Measurements from ENCODE around the gene MYL10. TPM values are rescaled to one million over a fixed set of nuclear protein-coding genes. Genes with fewer than 3 reads are reported as not detected.

The MYL10 gene
- total and polyA plus RNA-seq, 10 of the 15 experiments (the other 5 are each of a cell fraction or from before 2014, with no cell fraction given): not detected

- CTCF ChIA-PET: no interaction called here
- Histone ChIP-seq H3K79me2 (ENCODE audit: control insufficient read depth, insufficient read depth, low read length) (no peaks in the 10 kb centered on the region), H3K36me3 (ENCODE audit: control insufficient read depth in 2 of 2, insufficient read depth in 2 of 2, low read length in 1 of 2) (no peaks in the 10 kb centered on the region), H3K27me3 (replicated peaks in 1 of 2; ENCODE audit: control insufficient read depth in 2 of 2, insufficient read depth in 2 of 2, low read length in 1 of 2) (no peaks in the 10 kb centered on the region; a peak in 1 of 4 replicates), H3K4me1 (ENCODE audit: control insufficient read depth, insufficient read depth, low read length) (no peaks in the 10 kb centered on the region), H3K4me2 (ENCODE audit: control insufficient read depth, insufficient read depth) (no peak overlapping the region), H3K9ac (ENCODE audit: control insufficient read depth, insufficient read depth, low read length) (no peak overlapping the region), H3K4me3 (no peak overlapping the region), H4K20me1 (ENCODE audit: control insufficient read depth, insufficient read depth) (no peaks in the 10 kb centered on the region), H2AFZ (ENCODE audit: control insufficient read depth, low read depth, low read length) (no peak overlapping the region), H3K27ac (ENCODE audit: control insufficient read depth, insufficient read depth) (no peak overlapping the region), H3K9me3 (replicated peaks; ENCODE audit: control insufficient read depth, insufficient read depth, low read length) (no peaks in the 10 kb centered on the region; the same call in 2 of the 3 replicates)
- TF ChIP-seq LARP7 (IDR thresholded peaks at IDR 0.05) (no peak), CREM (IDR thresholded peaks at IDR 0.05; ENCODE audit: low read depth) (no peak), NFIC (IDR thresholded peaks at IDR 0.05; ENCODE audit: low read depth, low read length) (no peak), RAD21 (IDR thresholded peaks at IDR 0.05; ENCODE audit: insufficient read depth, low read depth, low read length) (no peak), NR2F1 (conservative IDR thresholded peaks at IDR 0.05) (no peak), MXI1 (IDR thresholded peaks at IDR 0.05; ENCODE audit: low read depth, low read length) (no peak)
- 60% methylated on average over 23 of the region's 23 CpGs for WGBS (ENCODE audit: insufficient coverage, insufficient replicate concordance, low lambda C conversion rate, missing lambda C conversion rate)
- intact Hi-C loops (cut with micrococcal nuclease; ENCODE audit: unreplicated experiment): no loop called here
- FAIRE-seq (peak; percentile 31), ATAC-seq (no peak), DNase-seq (ENCODE audit: low read depth, low spot score) (no peak)
- in situ Hi-C loops (cut with MboI): no loop called here
- POLR2A ChIA-PET: no interaction called here
- BruUV-seq (replicated peaks): no TSS peak
- RAD21 ChIA-PET (ENCODE audit: unreplicated experiment): no interaction called here
- SMC1A ChIA-PET (ENCODE audit: uncharacterized antibody, unreplicated experiment): interaction anchor here (0.6 kb wide), 1 partner anchor 56 kb away, joined by 3 read pairs; no protein-coding TSS in a partner anchor
Observed at GRCh38 chr7:101563943-101564777, 64.9 kb downstream of the MYL10 start.

Other genes starting within 250 kb of the MYL10 start
- gene CUX1, start 188.3 kb upstream of the MYL10 start, total RNA-seq (2014; rRNA removed): 26.0 and 29.7 TPM in 2 replicates
- 21.5 and 22.5 TPM in 2 replicates for gene CUX1, start 188.3 kb upstream of the MYL10 start, total RNA-seq (2014; rRNA removed; fragmentation: Illumina TruSeq; extraction: Trizol)
- gene CUX1, start 188.3 kb upstream of the MYL10 start, total RNA-seq (2021): 44.7 and 48.6 TPM in 2 replicates
- 12.7 and 12.9 TPM in 2 replicates for gene CUX1, start 188.3 kb upstream of the MYL10 start, polyA plus RNA-seq (2011; rRNA removed)
- gene CUX1, start 188.3 kb upstream of the MYL10 start, polyA plus RNA-seq (2014; fragmentation: Illumina TruSeq; extraction: Trizol): 28.0 and 35.3 TPM in 2 replicates
- 1 to 10 TPM; 6.1 to 7.8 TPM for gene CUX1, start 188.3 kb upstream of the MYL10 start, polyA plus RNA-seq (2014; fragmentation: Nextera tagmentation; extraction: Ambion mirVana)
- 24.0 and 26.0 TPM in 2 replicates for gene CUX1, start 188.3 kb upstream of the MYL10 start, polyA plus RNA-seq (2014; rRNA removed)
- 10 to 100 TPM; 27.7 to 31.0 TPM for gene CUX1, start 188.3 kb upstream of the MYL10 start, polyA plus RNA-seq (2016; fragmentation: Nextera tagmentation; extraction: Ambion mirVana)